Activated CD4-positive, alpha-beta T cell treated with anti-CD3 and anti-CD28 coated beads, Interleukin-2, amount 10 ng/mL, durations not matched to agents 24 days and 14 days (primary cell): ENCODE results near the gene BCL11A. TPM values are rescaled to one million over a fixed set of nuclear protein-coding genes. Genes with fewer than 3 reads are reported as not detected.

Experiments
- DNase-seq: peaks from one replicate; pipeline ENCODE4 v3.0.0; 2022
- H3K27ac Mint-ChIP-seq: one replicate; pipeline ENCODE4 v1.8.0; 2022; ENCODE audit warnings: mild to moderate bottlenecking, mixed read lengths
- H3K27me3 Mint-ChIP-seq: one replicate; pipeline ENCODE4 v1.8.0; 2022; ENCODE audit warnings: mixed read lengths
- H3K36me3 Mint-ChIP-seq: one replicate; pipeline ENCODE4 v1.8.0; 2022; ENCODE audit warnings: low read depth, mild to moderate bottlenecking, mixed read lengths
- H3K4me1 Mint-ChIP-seq: one replicate; pipeline ENCODE4 v1.8.0; 2021; ENCODE audit warnings: mixed read lengths
- H3K4me3 Mint-ChIP-seq: one replicate; pipeline ENCODE4 v1.8.0; 2022; ENCODE audit warnings: mild to moderate bottlenecking, moderate library complexity, mixed read lengths
- H3K9me3 Mint-ChIP-seq: one replicate; pipeline ENCODE4 v1.8.0; 2021; ENCODE audit warnings: mixed read lengths
- intact Hi-C: fragments of 100-400 bp; cut with micrococcal nuclease; formaldehyde crosslinking; loops from one replicate; pipeline ENCODE4 v1.15.1; 2023
- total RNA-seq: library from RNA; stranded (reverse); gene quantifications from 2 replicates; pipeline ENCODE4 v1.2.3, GENCODE V29; 2022

Gene BCL11A
- total RNA-seq, 1 donor from 2014 or later, result not detected

DNA sequence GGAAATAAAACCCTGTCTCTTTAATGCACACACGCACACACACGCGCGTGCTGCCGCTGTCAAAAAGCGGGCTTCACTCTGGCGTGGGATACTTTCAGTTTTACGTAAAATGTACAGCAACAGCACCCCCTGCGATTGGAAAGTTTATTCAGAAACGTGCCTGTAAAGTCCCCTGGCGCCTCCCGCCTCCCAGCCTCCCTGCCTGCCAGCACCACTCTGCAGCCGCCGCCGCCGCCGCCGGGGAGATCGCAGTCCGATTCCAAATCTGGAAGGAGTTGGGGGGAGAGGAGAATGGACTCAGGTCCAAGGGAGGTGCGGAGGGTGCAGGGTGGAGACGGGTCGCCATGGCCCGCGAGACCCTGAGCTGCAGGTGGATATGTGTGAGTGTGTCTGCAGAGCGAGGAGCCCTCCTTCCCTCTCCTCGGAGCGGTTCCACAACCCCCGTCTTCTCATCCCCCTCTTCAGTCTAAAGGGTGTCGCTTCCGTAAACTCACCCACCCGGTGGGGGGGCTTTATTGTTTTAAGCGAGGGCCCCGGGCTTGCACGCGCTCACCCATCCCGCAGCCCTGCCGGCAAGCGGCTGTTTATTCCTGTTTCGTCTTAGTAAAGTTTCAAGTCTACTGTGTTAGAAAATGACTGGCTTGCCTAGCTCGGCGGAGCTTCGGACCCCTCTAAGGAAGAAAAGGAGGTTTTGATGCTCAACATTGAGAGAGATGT, 1.8 kb upstream of the BCL11A start:
- Mint-ChIP-seq H3K9me3 (no peaks in the 10 kb centered on the region), H3K4me1 (peaks cover 23% of the 10 kb centered on the region), H3K4me3 (peak overlapping the region; percentile 84), H3K27ac (peak overlapping the region; percentile 60), H3K36me3 (peaks cover 2% of the 10 kb centered on the region), H3K27me3 (peaks cover 71% of the 10 kb centered on the region)
- intact Hi-C loops, result loop anchor here (2.0 kb wide), 1 partner anchor 14 kb away; no protein-coding TSS in a partner anchor
- peak; percentile 88 for DNase-seq

GRCh38 chr2:60554646-60555065, 1.2 kb upstream of the BCL11A start:
- peaks cover 29% of the 10 kb centered on the region for H3K4me1 Mint-ChIP-seq
- no peaks in the 10 kb centered on the region for H3K9me3 Mint-ChIP-seq
- DNase-seq, result no peak
- intact Hi-C loops, result loop anchor here (2.0 to 5.0 kb wide), 2 partner anchors 14 to 1527 kb away; no protein-coding TSS in a partner anchor
- H3K4me3 Mint-ChIP-seq, result peak overlapping the region; percentile 84
- H3K27me3 Mint-ChIP-seq, result peaks cover 71% of the 10 kb centered on the region
- H3K27ac Mint-ChIP-seq, result no peak overlapping the region
- peaks cover 2% of the 10 kb centered on the region for H3K36me3 Mint-ChIP-seq

GRCh38 chr2:60554074-60554645, 706 bp upstream of the BCL11A start:
- intact Hi-C loops, result loop anchor here (2.0 to 5.0 kb wide), 2 partner anchors 15 to 1527 kb away; no protein-coding TSS in a partner anchor
- Mint-ChIP-seq H3K9me3 (no peaks in the 10 kb centered on the region), H3K4me3 (peak overlapping the region; percentile 84), H3K27me3 (peaks cover 68% of the 10 kb centered on the region), H3K4me1 (peaks cover 31% of the 10 kb centered on the region), H3K27ac (peak overlapping the region; percentile 8), H3K36me3 (peaks cover 2% of the 10 kb centered on the region)
- peak; percentile 76 for DNase-seq

DNA sequence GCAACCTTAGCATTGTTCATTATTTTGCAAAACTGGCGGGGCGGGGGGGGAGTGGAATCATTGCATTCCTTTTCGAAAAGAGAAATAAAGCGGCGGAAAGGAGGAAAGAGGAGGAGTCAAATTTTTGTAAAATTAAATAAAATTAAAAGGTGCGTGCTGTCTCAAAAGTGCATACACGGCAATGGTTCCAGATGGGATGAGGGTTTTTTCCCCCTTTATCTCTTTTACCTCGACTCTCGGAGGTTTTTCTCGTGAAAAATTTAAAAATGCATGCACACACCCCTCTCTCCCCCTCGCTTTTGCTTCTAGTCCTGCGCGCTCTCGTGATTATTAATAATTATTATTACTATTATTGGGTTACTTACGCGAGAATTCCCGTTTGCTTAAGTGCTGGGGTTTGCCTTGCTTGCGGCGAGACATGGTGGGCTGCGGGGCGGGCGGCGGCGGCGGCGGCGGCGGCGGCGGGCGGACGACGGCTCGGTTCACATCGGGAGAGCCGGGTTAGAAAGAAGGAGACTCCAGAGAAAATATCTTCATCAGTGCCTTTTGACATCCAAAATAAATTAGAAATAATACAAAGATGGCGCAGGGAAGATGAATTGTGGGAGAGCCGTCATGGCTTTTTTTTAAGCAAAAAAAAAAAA, 481 bp downstream of the BCL11A start:
- peaks cover 32% of the 10 kb centered on the region for H3K4me1 Mint-ChIP-seq
- peaks cover 2% of the 10 kb centered on the region for H3K36me3 Mint-ChIP-seq
- peak overlapping the region; percentile 82 for H3K4me3 Mint-ChIP-seq
- no peak overlapping the region for H3K27ac Mint-ChIP-seq
- no peak for DNase-seq
- intact Hi-C loops, result loop anchor here (5.0 kb wide), 1 partner anchor 1526 kb away; no protein-coding TSS in a partner anchor
- H3K27me3 Mint-ChIP-seq, result peaks cover 70% of the 10 kb centered on the region
- H3K9me3 Mint-ChIP-seq, result no peaks in the 10 kb centered on the region

- Mint-ChIP-seq H3K4me3 (peak overlapping the region; percentile 45), H3K27me3 (peaks cover 71% of the 10 kb centered on the region), H3K4me1 (peaks cover 29% of the 10 kb centered on the region), H3K27ac (no peak overlapping the region), H3K9me3 (no peaks in the 10 kb centered on the region), H3K36me3 (peaks cover 2% of the 10 kb centered on the region)
- intact Hi-C loops, result loop anchor here (5.0 kb wide), 1 partner anchor 1525 kb away; no protein-coding TSS in a partner anchor
- peak; percentile 59 for DNase-seq
These were observed 1.2 kb downstream of the BCL11A start for GRCh38 chr2:60552078-60552850.

DNA sequence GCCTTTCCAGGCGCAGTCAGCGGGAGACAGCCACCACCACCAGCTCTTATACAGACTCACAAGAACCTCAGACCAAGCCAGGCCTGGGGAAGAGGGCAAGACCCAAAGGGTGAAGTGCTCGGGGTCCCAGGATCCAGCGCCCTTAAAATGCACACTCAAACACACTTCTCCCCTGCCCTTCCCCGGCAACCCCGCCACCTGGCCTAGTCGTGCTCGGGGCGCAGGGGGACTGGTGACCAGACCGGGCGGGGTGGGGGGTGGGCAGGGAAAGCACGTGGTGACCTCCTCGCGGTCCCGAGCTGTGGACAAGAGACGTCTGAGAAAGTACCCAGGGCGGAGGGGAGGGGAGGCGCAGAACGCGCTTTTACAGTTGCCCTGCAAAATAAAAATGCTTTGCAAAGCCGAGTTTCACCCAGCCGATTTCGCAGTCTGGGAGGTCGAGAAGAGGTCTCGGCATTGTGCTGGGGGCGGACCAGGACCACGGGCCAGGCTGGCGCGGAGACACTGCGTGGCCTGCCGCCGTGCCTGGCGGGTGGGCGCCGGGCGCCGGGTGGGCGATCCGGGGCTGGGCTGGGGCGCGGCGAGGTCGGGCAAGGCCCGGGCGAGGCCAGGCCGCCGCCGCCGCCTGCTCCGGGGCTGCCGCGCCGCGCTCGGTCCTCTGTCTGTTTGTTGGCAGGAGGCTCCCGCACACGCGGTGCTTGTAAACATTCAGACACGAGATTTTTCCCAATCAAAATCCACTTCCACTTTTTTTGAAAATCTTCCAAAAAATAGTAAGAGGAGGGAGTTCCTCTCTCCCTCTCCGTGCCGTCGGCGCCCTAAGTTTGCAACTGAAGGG, 2.0 kb downstream of the BCL11A start:
- Mint-ChIP-seq H3K27ac (no peak overlapping the region), H3K36me3 (peaks cover 2% of the 10 kb centered on the region), H3K4me3 (peak overlapping the region; percentile 57), H3K4me1 (peaks cover 26% of the 10 kb centered on the region), H3K9me3 (no peaks in the 10 kb centered on the region), H3K27me3 (peaks cover 70% of the 10 kb centered on the region)
- intact Hi-C loops, result loop anchor here (2.0 to 5.0 kb wide), 2 partner anchors 1251 to 1524 kb away; no protein-coding TSS in a partner anchor
- DNase-seq, result peak; percentile 64

DNA sequence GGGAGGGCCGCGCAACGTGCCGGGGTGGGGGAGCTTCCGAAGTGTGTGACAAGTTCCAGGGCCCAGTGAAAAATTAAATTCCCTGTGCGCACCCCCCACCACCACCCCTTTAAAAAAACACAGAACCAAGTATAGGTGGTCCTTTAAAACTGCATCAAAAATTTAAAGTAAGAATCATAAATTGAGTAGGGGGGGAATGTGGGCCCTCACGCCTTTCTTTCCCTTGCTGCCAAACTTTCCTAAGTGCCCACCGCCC, 2.5 kb downstream of the BCL11A start:
- intact Hi-C loops, result loop anchor here (2.0 to 5.0 kb wide), 2 partner anchors 1250 to 1524 kb away; no protein-coding TSS in a partner anchor
- no peaks in the 10 kb centered on the region for H3K9me3 Mint-ChIP-seq
- H3K4me1 Mint-ChIP-seq, result peaks cover 26% of the 10 kb centered on the region
- peaks cover 71% of the 10 kb centered on the region for H3K27me3 Mint-ChIP-seq
- peaks cover 2% of the 10 kb centered on the region for H3K36me3 Mint-ChIP-seq
- H3K27ac Mint-ChIP-seq, result no peak overlapping the region
- DNase-seq, result no peak
- peak overlapping the region; percentile 86 for H3K4me3 Mint-ChIP-seq

GRCh38 chr2:60550178-60550983, 3.1 kb downstream of the BCL11A start:
- Mint-ChIP-seq H3K4me3 (peak overlapping the region; percentile 86), H3K9me3 (no peaks in the 10 kb centered on the region), H3K4me1 (peaks cover 21% of the 10 kb centered on the region), H3K36me3 (peaks cover 2% of the 10 kb centered on the region), H3K27ac (peak overlapping the region; percentile 37), H3K27me3 (peaks cover 71% of the 10 kb centered on the region)
- intact Hi-C loops, result loop anchor here (2.0 to 5.0 kb wide), 2 partner anchors 1250 to 1523 kb away; no protein-coding TSS in a partner anchor
- peak; percentile 78 for DNase-seq

DNA sequence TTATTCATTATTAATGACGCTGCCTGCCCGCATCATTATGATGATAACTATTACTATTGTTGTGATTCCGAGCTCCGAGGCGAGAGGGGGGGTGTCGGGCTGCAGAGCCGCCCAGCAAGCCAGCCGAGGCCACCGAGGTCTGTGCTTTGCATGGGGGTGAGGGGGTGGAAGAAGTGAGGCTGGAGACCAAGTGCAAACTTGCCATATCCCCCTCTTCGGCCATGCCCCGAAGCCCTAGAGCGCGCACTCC, 3.6 kb downstream of the BCL11A start:
- peaks cover 70% of the 10 kb centered on the region for H3K27me3 Mint-ChIP-seq
- peaks cover 2% of the 10 kb centered on the region for H3K36me3 Mint-ChIP-seq
- H3K4me3 Mint-ChIP-seq, result peak overlapping the region; percentile 86
- intact Hi-C loops, result loop anchor here (1.0 to 5.0 kb wide), 3 partner anchors 9 to 1523 kb away; no protein-coding TSS in a partner anchor
- peaks cover 16% of the 10 kb centered on the region for H3K4me1 Mint-ChIP-seq
- no peaks in the 10 kb centered on the region for H3K9me3 Mint-ChIP-seq
- H3K27ac Mint-ChIP-seq, result no peak overlapping the region
- DNase-seq, result peak; percentile 69

GRCh38 chr2:60549238-60549927, 4.1 kb downstream of the BCL11A start:
- Mint-ChIP-seq H3K4me1 (peaks cover 16% of the 10 kb centered on the region), H3K27me3 (peaks cover 72% of the 10 kb centered on the region), H3K27ac (no peak overlapping the region), H3K36me3 (peaks cover 2% of the 10 kb centered on the region), H3K4me3 (peak overlapping the region; percentile 86), H3K9me3 (no peaks in the 10 kb centered on the region)
- peak; percentile 66 for DNase-seq
- intact Hi-C loops, result loop anchor here (1.0 kb wide), 1 partner anchor 8 kb away; no protein-coding TSS in a partner anchor

GRCh38 chr2:60548845-60549237, 4.6 kb downstream of the BCL11A start:
- H3K27ac Mint-ChIP-seq, result no peak overlapping the region
- intact Hi-C loops, result loop anchor here (1.0 kb wide), 1 partner anchor 8 kb away; no protein-coding TSS in a partner anchor
- H3K9me3 Mint-ChIP-seq, result no peaks in the 10 kb centered on the region

DNA sequence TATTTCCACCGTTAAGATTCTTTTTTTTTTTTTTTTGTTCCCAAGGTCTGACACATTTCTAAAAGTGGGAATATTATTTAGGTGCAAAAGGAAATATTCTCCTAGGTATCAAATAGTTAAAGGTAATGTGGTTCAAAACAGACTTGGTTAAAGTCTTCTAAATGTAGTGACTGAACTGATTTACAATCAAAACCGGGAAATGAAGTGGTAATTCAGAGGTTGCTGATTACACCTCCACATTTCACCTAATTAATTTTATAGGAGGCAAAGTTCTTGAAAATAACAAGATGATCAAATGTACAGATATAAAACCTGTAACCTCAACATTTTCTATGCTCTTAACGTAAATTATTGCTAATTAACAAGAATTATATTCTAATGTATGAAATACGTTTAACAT, 5.1 kb downstream of the BCL11A start:
- no peaks in the 10 kb centered on the region for H3K9me3 Mint-ChIP-seq
- intact Hi-C loops, result no loop called here
- no peak for DNase-seq
- no peak overlapping the region for H3K4me3 Mint-ChIP-seq
- H3K27me3 Mint-ChIP-seq, result peaks cover 71% of the 10 kb centered on the region
- peaks cover 14% of the 10 kb centered on the region for H3K4me1 Mint-ChIP-seq
- H3K36me3 Mint-ChIP-seq, result no peaks in the 10 kb centered on the region
- no peak overlapping the region for H3K27ac Mint-ChIP-seq

More at GRCh38 chr2:60548845-60549237, 4.6 kb downstream of the BCL11A start:
- Mint-ChIP-seq H3K4me3 (peak overlapping the region; percentile 68), H3K4me1 (peaks cover 16% of the 10 kb centered on the region), H3K36me3 (peaks cover 2% of the 10 kb centered on the region), H3K27me3 (peaks cover 72% of the 10 kb centered on the region)
- DNase-seq, result no peak
